Hematopoietic multipotent progenitor cell treated with erythropoietin and hydrocortisone succinate and interleukin-3 and kit ligand, for 8 days (in vitro differentiated cells): Measurements from ENCODE around the gene SPACA1.

Experiments used
- DNase-seq: peaks from one replicate; pipeline ENCODE4 v3.0.0-alpha.2; 2015

Gene SPACA1

DNA sequence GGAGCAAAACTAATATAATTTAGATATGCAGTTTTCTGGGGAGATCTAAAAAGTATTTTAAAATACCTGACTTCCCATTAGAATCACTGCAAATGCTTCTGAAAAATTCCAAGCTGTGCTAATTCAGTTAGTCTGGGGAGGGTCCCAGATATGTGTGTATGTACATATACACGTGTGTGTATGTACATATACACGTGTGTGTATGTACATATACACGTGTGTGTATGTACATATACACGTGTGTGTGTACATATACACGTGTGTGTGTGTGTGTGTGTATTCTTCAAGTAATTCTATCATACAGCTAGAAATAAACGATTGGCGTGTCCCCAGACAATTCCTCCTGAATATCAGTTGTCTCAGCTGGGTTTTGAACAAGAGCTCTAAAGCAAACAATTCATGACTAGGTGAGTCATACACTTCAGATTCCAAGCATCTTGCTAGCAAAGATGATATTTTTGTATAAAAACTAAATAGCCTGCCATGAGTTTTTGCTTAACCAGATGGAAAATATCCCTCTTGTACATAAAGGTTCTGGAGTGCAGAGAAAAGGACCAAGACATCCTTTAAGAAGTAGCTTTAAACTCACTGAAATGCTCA lies 58.2 kb downstream of the SPACA1 start:
- no peak for DNase-seq

DNA sequence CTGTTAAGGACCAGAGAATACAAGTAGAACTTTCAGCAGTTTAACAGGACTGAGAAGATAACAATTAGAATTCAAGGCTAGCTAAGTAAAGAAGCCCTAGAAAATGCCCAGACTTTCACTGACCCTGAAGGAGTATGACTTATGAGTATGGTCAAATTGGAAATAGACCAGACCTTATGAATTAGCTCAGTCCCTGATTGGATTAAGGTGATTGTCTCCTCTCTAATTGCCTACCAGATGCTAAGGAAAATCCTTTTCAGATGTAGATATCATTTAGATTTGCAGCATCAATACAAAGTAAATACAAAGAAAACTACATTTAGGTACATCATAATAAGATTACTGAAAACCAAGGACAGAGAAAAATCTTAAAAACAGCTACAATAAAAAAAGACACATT lies 59.6 kb downstream of the SPACA1 start:
- DNase-seq = no peak

DNA sequence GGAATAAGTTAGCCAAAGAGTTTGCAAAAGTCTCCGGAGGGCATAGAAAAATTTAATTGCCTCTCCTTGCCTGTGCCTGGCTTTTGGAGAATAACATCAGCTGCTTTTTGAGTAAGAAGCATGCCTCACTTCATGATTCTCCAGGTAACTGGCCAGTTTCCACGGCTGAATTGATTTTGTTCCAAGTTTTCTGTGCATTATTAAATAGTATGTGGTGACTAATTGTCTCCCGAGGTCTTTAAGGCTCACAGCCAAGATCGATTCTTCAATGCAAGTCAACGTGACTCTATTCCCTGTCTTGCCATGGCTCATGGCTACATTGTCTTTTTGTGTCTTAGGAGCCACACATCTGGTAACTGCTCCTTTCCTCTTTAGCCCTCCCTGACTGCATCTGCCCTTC lies 64.3 kb downstream of the SPACA1 start:
- DNase-seq = no peak

DNA sequence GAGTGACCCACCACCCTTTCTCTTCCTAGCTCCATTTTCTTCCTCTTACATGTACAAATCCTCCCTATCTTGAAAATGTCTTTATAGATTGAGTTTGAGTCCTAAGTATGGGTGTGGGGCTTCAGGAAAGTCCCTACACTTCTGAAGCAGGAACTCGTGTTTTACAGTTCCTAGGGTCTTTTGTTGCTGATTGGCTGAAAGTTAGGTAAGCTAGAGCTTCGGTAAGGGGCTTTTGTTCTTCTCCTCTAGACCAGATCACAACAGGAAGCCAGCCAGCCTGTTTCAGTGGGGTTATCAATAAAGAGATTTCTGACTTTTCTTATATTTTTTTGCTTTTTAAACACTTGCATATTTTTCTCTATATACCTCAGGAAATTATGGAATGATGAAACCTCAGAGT lies 67.2 kb downstream of the SPACA1 start:
- no peak for DNase-seq

DNA sequence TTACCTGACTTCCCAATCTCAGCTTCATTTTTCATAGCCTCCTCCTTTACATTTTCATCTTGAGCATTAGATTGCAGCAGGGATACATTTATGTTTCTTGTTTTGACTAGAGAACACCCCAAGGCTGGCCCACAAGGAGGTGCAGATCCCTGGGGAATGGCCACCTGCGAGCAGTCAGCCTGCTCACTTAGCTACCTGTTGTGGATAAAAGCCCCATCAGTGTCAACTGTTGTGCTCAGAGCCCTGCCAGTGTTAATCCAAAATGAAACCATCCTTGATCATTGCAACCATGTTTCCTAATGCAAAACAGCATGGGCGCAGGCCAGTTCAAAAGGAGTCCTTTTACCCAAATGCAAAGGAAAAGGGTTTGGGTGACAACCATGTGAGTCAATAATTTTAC lies 67.7 kb downstream of the SPACA1 start:
- no peak for DNase-seq

DNA sequence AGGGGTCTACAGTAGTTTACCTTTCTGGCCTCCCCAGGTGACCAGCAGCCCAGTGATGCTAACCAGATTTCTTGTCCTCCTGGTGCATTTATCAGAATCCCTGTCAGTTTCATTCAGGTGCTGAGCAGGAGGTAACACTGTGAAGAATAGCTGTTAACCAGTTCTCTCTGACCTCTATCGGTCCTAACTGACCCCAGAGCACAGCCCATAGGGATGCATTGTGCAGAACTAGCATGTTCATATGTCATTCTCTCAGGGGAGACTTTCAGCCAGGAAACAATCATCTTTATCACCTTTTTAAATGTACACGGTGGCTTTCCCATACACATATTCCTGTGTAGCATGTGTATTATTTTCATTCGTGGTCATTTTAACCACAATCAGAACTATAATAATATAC lies 68.6 kb downstream of the SPACA1 start:
- DNase-seq = no peak
